EH (cell line): Measurements from ENCODE around the gene IRAK1.
A peak's percentile ranks its signal among the peaks of the same experiment; 100 is the strongest.

Experiments used
- DNase-seq: peaks from one replicate; pipeline ENCODE4 v3.0.0-alpha.2; 2015; ENCODE audit warnings: low read depth

IRAK1 gene

DNA sequence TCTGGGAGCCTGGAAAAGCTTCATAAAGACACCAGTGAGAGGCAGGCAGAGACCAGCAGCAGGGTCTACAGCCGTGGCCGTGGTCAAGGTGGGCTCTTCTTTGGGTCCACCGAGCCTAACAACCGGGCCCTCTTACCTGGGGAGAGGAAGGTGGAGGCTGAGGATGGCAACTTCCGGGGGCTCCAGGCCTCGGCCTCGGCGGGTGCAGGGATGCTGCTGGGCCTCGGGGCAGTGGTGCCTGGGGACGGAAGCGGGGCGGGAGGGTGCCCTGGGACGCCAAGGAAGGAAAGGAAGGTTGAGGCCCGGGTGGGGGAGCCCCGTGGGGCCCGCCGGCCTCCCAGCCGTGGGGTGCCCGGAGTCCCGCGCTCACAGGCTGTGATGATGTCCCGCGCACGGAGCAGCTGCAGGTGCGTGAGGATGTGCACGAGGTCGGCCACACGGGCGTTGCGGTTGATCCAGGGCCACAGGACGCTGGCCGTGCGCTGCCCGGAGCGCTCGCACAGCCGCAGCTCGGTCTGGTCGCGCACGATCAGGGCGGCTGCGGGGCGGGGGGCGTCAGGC is 561 bp downstream of the IRAK1 start:
- DNase-seq, result no peak

DNA sequence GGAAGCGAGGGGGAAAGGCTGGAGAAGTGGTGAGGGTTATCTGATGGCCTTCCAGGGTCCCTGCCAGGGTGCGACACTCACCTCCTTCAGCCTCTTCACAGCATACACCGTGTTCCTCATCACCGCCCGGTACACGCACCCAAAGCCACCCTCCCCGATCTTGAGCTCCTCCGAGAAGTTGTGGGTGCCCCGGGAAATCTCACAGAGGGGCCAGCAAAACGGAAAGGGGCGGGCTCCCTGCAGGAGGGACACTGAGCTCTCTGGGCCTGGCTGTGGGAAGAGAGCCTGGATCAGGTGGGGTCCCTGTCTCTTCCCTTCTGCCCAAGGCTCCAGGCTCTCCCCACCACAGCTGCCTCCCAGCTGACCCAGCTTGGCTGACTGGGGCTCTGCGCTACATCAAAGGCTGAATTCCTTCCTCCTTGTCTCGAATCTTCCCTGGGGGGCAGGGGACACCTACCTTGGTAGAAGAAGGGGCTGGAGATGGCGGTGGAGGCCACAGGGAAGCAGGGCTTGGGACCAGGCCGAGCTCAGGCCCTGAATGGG is 1.1 kb downstream of the IRAK1 start:
- DNase-seq, result no peak

DNA sequence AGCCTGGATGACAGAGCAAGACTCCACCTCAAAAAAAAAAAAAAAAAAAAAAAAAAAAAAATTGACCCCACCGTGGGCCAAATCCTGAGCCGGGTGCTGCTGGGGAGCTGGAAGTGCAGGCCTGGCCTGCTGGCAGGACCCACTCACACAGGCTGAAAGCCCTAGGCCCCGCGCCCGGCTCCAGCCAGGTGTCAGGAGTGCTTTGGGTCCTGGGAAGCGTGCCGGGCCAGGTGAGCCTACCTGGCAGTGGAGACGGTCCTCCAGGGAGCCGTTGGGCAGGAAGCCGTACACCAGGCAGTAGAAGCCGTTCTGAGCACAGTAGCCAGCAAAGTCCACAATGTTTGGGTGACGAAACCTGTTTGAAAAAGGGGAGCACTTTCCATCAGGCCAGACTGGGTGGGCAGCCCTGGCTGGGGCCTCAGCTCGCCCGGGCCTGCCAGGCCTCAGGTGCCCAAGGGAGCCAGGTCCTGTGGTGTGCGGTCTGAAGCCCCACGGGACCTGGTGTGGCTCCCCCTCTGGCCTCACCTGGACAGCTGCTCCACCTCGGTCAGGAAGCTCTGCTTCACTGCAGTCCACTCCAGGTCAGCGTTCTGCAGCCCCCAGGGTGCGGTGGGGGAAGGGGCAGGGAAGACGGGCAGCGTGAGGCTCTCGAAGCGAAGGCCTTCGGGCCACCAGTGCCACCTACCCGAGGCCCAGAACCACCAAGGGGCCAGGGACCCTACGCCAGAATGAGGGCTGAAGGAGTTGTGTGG is 1.8 kb downstream of the IRAK1 start:
- no peak for DNase-seq

DNA sequence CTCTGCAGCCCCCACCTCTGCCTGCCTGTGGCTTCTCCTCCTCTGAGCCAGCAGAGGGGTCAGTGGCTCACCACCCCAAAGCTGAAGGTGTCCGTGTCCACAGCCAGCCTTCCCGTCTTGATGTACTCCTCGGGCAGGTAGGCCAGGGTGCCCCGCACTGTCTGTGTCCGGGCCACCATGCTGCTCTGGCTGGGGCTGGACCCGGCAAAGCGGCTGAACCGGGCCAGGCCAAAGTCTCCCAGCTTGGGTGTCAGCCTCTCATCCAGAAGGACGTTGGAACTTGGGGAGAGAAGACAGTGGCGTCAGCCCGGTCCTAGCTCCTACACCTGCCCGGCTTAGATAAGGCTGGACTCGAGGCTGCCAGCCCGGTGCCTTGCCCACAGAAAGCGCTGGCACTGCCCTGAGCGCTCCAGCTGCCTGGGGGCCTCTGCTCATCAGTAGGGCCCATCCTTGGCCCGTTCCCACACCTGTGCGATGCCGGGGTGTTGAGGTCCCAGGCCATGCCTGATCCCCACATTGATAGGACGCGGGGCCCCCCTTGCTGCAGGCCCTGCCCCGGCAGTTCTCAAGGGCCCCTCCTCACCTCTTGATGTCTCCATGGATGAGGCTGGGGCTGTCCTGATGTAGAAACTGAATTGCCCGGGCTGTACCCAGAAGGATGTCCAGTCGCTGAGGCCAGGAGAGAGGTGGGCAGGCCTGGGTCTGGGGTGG is 3.2 kb downstream of the IRAK1 start:
- DNase-seq, result no peak

DNA sequence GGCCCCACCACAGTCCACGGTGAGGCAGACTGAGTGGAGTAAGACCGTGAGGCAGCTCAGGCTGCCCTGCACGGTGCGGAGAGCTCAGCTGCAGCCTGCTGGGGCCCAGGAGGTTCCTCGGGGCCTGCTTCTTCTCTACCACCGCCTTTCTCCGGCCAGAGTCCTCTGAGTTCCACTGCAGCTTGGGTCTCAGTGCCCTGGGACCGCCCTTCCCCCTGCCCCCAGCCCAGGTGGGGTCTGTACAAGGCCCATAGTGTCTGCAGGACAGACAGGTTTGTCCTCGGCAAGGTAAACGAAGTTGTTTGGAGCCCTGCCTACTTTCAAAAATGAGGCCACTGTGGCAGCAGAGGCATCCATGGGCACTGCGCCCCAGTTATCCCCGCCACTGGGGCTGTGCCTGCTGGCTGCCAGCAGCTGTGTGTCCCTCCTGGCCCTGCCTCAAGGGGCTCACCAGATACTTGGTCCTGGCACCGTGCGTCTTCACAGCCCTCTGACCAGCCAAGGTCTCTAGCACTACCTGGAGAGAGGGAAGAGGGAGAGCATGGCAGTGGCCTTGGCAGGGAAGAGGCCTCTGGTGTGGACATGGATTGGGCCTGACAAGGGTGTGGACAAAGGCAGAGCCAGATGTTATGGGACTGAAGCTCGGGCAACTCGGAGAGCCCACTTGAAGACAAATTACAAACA is 4.0 kb downstream of the IRAK1 start:
- no peak for DNase-seq

DNA sequence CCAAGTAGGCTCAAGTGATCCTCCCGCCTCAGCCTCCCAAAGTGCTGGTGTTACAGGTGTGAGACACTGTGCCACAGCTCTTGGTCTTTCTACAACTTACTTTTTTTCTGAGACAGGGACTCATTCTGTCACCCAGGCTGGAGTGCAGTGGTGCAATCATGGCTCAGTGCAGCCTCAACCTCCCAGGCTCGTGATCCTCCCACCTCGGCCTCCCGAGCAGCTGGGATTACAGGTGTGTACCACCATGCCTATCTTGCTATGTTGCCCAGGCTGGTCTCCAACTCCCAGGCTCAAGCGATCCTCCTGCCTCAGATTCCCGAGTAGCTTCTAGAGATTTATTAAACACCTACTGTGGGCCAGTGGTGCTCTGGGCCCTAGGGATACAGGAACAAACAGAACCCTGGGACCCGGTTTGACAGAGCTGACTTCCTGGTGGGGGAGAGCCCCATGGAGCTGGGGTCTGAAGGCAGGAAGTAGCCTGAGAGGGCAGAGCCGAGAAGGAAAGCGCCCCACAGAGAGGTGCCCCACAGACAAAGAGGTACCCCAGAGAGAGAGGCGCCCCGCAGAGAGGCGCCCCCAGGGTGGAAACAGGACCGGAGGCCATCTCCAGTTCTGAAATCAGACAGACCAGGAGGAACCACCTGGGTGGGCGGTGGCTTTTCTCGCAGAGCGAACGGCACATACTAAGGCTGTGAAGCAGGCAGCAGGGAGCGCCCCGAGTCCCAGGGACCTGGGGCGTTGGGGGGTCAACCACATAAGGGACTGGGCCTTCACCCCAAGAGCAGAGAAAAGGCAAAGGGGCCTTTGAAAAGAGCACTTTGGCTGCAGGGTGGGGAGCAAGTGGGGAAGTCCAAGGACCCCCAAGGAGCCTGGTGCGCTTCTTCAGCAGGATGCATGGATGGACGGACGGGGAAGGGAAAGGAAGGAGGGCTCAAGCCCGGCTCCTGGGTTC is 5.0 kb downstream of the IRAK1 start:
- DNase-seq, result no peak

DNA sequence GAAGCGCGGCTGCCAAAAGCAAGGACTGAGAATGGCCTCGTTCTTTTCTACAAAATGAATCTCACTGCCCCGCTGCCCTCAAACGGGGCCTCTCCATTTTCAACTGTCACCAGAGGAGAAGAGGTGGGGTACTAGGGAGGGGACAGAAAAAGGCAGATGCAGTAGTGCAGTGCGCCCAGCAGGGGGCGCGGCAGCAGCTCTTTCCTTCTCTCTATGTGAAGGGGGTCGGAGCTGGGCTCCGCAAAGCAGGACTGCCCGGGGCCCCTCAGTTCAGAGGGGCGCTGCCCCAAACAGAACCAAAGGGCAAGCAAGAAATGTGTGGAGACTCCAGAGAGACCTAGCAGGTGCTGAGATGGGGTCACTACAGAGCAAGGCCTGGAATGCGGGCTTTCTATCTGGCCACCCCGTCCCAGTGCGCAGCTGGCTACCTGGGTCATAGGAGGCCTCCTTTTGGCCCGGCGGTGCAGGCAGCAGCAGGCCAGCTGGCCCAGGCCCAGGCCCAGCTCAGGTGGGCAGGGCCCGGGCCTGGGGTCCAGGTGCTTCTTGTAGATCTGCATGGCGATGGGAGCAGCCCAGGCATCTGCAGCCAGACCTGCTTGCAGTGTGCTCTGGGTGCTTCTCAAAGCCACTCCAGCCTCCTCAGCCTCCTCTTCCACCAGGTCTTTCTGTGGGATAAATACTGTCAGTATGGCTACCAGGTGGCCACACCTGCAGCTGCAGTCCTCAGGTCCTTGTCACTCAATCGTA is 5.9 kb downstream of the IRAK1 start:
- DNase-seq, result peak; percentile 41

DNA sequence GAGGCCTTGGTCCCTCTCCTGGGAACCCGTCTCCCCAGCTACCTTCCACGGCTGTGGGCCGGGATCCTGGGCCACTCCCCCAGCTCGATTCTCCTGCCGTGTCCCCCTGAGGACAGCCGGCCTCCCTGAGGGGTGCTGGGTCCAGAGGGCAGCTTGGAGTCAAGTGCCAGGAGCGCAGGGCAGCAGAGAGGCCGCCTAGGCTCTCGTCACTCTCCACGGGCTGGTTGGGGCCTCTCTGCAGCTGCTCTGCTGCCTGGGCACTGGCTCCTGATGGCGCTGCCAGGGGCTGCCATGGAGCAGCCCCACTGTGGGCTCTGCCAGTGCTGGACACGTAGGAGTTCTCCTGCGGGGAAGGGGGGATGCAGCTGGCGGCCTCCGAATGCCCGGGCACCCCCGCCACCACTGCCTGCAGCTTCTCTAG is 6.7 kb downstream of the IRAK1 start:
- DNase-seq, result no peak

DNA sequence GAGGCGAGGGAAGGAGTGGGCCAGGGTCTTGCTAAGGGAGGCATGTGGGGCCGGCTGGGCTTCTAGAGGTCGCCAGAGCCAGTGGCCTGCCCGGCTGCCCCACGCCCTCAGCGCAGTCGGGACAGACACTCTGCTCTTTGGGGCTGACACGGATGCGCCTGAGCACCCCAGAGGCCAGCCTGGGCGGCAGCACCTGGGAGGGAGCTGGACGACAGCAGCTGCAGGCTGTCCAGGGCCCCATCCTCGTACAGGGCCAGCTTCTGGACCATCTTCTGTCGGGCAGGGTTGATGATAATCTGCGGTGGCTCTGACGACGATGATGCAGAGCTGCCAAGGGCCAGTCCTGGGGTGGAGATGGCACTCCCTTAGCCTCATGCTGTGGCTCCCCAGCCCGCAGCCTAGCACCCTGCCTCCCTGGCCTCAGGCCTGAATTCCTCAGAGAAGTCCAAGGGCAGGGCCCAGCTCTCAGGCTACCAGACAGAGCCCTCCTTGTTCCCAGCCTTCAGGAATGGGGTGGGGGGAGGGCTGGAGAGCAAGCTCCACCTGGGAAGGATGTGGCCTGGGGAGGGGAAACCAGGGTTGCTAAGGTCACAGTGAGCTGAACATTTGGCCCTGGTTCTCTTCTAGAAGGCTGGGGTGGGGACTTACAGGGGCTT is 7.2 kb downstream of the IRAK1 start:
- DNase-seq, result no peak

DNA sequence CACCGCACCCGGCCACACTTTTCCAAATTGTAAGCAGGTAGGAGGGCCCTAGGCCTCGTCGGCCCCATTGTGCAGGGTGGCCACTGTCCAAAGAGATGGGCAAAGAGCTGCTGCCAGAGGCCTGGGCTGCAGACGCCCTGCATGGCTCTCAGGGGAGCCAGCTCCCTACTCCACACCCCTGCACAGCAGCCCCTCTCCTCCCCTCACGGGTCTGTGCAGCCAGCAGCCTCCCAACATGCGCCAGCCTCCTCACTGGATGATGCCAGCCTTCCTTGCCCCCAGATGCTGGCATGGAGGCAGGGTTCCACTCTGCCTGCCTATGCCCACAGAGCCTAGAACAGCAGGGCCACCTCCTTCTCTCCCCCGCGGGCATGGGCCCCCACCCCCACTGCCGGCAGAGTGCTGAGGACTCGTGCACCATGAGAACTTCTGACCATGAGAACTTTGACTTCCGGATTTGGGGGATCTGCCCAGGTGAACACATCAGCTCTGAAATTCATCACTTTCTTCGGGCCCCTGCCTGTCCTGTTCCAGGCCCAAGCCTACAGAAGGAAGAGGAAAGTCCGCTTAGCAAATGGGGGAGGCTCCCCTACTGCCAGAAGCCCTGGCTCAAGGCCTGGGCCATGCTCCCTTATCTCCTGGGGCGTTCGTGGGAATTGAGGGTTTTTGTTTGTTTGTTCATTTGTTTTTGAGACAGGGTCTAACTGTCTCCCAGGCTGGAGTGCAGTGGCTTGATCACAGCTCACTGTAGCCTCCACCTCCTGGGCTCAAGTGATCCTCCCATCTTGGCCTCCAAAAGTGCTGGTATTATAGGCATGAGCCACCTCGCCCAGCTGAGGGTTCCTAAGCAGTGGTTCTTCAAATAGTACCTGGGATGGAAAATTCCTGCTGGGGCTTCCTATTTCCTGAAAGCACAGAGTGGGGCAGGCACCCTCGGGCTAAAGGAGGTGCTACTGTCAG is 8.0 kb downstream of the IRAK1 start:
- no peak for DNase-seq

DNA sequence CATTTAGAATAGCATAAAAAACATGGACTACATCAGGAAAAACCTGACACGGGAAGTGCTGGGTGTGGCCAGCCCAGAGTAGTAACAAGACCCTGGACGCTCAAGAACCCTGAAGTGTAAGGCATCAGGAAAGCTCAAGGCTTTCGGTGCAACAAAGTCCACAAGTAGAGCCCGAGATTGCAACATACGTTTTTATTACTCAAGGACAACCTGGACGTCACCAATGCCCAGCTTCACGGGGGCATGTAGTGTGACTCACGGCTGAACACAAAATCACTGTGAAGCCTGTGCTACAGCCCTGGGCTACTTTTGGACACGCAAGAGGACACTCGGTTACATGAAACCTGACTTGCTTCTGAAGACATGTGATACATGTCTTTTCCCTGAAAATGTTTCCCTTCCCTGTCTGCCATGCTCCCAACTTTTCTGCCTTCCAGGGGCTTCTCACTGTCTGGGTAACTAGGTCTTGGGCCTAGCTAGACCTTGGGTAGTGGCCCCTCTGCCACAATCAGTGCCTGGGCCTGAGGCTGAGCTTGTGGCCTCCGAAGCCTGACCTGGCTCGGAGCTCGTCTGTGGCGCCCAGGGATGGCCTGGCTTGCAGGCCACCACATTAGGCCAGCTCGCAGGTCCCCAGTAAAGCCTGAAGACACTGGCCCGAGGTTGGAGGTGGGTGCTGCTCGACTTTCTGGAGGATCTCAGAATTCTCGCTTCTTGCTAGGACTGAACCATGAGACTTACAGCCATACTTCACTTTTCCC is 9.2 kb downstream of the IRAK1 start:
- no peak for DNase-seq

DNA sequence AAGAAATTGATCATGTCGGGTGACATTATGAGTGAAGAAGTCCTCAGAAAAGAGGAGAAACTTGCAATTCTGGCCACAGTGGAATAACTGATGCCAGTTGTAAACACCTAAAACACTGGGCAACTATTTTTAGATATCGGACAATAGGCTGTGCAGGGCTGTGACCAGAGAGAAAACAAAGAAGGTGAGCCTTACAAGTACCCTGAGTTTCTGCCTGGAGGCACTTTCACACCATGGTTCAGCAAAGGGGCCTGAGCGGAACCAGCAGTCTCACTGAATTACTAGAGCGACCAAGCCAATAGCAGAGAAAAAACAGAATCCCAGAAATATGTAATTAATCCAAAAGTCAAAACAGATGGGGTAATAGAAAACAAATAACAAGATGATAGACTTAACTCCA is 11.2 kb downstream of the IRAK1 start:
- no peak for DNase-seq

DNA sequence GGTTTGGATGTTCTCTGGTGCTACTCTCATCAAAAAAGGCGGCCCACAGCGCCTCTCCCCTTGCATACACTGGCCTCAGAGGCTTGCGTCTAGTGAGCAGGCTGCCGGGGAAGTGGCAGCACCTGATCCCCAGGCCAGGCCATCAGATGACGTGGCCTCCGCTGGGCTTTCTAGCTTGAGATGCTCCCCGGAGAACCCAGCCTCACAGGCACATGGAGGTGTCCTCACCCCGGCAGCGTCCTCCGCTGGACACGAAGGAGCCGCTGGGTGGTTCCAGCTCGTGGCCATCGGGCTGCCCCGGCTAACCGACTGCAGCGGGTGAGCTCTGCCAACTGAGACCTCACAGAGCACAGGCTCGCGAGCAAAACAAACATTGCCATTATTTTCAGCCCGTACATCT is 12.8 kb downstream of the IRAK1 start:
- DNase-seq, result no peak

DNA sequence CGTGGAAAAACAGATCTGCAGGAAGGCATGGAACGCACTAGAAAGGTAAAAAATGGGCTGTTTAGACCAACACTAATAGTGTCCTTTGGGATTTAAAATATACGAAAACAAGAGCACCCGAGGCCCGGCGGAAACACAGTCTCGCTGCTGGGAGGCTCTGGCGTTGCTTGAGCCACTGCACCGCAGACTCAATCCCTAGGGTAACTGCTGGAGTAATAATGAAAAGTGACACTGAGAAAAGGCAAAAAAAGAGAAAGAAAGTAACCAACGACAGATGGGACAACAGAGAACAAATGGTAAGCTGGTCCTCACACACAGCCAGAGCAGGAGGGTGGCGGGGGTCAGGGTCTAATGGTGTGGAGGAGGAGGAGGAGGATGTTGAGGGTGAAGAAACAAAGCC is 15.4 kb downstream of the IRAK1 start:
- no peak for DNase-seq

DNA sequence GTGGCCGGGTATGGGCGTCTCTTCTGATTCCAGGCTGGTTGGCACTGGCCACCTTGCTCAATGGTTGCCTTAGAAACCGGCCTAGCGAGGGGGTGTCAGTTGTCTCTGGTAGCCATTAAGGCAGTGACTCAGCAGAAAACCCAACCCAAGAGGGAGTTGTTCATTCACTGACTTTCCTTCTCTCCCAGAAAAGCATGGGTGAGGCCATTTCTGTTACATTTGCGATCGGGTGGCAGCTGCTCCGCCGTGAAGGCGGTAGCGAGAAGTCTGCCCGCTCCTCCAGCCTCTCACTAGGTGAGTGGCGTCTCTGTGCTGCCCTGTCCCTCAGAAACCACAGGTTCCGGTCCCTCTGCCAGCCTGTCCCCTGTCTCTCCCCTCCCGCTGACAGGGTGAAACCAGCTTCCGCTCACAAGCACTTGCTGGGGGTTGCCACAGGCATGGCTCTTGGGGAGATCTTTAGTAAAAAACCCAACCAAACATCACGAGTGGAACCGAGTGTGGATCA is 17.4 kb downstream of the IRAK1 start:
- peak; percentile 83 for DNase-seq

DNA sequence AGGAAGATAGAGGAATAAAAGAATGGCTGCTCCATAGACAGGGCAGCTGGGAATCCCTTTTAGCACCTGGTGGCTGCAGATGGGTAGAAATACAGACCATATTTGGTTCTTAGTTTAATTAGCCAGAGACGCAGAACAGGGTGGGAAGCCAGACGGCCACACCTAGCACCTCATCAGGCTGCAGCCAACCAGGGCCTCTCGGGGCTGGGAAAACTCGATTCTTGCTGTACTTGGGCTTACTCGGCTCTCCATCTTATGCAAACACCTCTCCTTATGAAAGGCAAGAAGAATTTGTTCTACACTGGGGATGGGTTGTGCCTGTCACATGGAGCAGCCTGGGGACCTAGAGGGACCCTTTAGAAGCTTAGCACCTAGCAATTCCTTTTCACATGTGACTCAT is 19.7 kb downstream of the IRAK1 start:
- DNase-seq, result no peak

DNA sequence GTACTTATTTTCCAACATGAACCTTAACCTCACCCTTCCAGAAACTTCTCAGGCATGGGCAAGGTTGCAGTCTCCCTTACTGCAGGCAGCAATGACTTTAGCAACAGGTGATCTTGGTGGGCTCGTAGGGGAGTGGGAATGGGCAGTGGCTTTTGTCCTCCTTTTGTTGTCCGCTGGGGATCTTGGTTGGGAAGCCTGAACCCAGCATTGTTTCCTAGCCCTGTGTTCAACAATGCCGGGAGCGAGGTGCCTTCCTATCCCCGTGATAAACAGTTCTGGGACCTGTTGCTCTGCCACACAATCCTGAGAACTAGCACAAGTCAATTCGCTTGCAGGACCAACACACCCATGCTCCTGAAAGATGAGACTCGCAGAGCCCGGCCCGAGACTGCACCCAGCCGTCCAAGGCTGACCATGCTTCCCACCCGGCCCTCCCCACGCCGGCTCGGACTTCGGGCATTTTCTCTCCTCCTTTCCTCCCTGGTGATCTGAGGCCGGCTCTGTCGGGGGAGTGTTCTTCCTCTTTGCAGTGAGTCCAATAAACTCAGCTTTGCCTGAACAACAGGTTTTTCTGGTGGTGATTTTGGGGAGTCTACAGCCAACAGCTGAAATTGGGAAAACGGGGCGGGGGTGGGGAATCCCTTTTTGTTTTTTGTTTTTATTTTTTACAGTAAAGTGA is 20.2 kb downstream of the IRAK1 start:
- no peak for DNase-seq
